ENCODE results near the gene CACNA2D3. TPM values are rescaled to one million over a fixed set of nuclear protein-coding genes. Genes with fewer than 3 reads are reported as not detected.

The CACNA2D3 gene
- polyA plus RNA-seq, 2 of the 4 experiments (the other 2 are of a cell fraction): 0.04 to 0.05 TPM

DNA sequence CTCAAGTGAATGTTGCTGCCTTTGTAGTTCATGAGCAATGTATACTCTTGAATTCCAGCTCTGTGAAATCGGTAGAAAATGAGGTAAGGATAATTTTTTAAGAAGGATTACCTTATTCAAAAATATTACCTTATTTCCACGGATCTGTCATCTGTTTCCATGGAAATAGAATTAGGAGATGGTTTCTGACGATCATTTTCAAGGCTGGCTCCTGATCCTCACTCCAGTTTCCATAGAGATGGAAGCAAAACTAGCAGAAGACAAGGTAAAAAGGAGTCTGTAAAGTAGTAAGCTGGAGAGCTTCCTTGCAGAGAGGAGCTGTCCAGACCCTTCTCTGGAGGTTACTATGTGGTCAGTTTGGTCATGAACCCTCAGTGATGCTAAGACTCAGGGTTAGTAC, 55.5 kb downstream of the CACNA2D3 start (continued):
- TF ChIP-seq HOXA7 (CRISPR knock-in tag; IDR thresholded peaks at IDR 0.05) (no peak), TP53 (CRISPR knock-in tag; IDR thresholded peaks at IDR 0.05) (no peak)

DNA sequence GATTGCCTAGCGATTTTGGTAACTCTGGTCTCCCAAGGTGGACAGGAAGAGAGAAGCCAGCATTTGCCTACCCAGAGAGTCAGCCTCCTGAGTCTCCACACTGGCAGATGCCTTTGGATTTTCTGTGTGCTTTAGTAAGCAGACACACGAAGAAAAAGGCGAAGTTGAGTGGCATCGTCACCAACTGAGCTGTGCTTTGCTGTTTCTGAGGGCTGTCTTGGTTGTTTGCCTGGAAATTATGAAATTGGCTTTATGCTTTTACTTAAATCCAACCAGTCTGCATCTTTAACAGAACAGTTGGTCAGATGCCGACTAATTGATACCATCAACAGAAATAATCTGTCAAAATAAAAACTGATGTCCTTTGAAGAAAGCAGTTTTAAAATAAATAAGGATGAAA, 56.0 kb downstream of the CACNA2D3 start:
- Histone ChIP-seq H3K4me3 (no peak overlapping the region), H3K4me1 (no peaks in the 10 kb centered on the region), H3K4me2 (no peak overlapping the region), H3K27ac (no peak overlapping the region), H3K9me3 (no peaks in the 10 kb centered on the region)
- no peak for ATAC-seq
- no peak for DNase-seq (ENCODE audit: low read depth in 1 of 2, low spot score in 1 of 2)
- POLR2A ChIA-PET: no interaction called here
- TF ChIP-seq HOXB13 (CRISPR knock-in tag; IDR thresholded peaks at IDR 0.05; ENCODE audit: low read depth): no peak
- TF ChIP-seq GATA3 (IDR thresholded peaks at IDR 0.05; ENCODE audit: borderline replicate concordance): no peak
- no peak for TF ChIP-seq ESRRA (IDR thresholded peaks at IDR 0.05; ENCODE audit: borderline replicate concordance, low read length)
- no peak for TF ChIP-seq JUNB (IDR thresholded peaks at IDR 0.05)
- TF ChIP-seq KDM1A (IDR thresholded peaks at IDR 0.05; ENCODE audit: low read depth): no peak
- no peak for TF ChIP-seq NPAS2 (CRISPR knock-in tag; IDR thresholded peaks at IDR 0.05; ENCODE audit: borderline replicate concordance)
- TF ChIP-seq NR3C1 (IDR thresholded peaks at IDR 0.05): no peak
- no peak for TF ChIP-seq HOXB5 (CRISPR knock-in tag; IDR thresholded peaks at IDR 0.05)
- TF ChIP-seq, protein P1, sequence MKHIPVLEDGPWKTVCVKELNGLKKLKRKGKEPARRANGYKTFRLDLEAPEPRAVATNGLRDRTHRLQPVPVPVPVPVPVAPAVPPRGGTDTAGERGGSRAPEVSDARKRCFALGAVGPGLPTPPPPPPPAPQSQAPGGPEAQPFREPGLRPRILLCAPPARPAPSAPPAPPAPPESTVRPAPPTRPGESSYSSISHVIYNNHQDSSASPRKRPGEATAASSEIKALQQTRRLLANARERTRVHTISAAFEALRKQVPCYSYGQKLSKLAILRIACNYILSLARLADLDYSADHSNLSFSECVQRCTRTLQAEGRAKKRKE (CRISPR knock-in tag; IDR thresholded peaks at IDR 0.05; ENCODE audit: low read depth): no peak
- CTCF ChIA-PET: no interaction called here
- no peak for FAIRE-seq
- 0% methylated on average over 5 of the region's 5 CpGs for WGBS (ENCODE audit: missing lambda C conversion rate)

DNA sequence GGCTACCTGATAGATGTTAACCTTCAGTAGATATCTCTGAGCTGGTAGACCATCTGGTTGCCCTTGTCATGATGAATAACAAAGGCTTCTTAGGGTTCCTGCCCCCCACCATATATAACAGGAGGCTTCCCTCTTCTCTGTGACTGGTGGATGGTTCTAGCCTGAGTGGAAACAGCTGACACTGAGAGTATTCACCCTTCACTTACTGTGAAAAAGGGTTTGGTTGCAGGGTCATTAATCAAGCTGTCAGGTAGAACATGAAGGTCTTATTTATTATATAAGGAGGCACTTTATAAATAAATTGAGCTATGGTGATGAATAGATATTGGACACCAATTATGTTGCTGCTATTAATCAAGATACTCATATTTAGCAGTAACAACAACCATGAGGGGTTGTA, 58.6 kb downstream of the CACNA2D3 start:
- no peaks in the 10 kb centered on the region for H3K9me3 ChIP-seq
- H3K4me3 ChIP-seq: no peak overlapping the region
- H3K4me2 ChIP-seq: no peak overlapping the region
- ChIA-PET POLR2A (no interaction called here), CTCF (no interaction called here)
- H3K4me1 ChIP-seq: no peaks in the 10 kb centered on the region
- TF ChIP-seq, protein P2, sequence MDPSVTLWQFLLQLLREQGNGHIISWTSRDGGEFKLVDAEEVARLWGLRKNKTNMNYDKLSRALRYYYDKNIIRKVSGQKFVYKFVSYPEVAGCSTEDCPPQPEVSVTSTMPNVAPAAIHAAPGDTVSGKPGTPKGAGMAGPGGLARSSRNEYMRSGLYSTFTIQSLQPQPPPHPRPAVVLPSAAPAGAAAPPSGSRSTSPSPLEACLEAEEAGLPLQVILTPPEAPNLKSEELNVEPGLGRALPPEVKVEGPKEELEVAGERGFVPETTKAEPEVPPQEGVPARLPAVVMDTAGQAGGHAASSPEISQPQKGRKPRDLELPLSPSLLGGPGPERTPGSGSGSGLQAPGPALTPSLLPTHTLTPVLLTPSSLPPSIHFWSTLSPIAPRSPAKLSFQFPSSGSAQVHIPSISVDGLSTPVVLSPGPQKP (IDR thresholded peaks at IDR 0.05; ENCODE audit: low read depth, low read length): no peak
- TF ChIP-seq HOXB13 (CRISPR knock-in tag; IDR thresholded peaks at IDR 0.05; ENCODE audit: low read depth) (no peak), CEBPB (IDR thresholded peaks at IDR 0.05) (no peak), CBX2 (IDR thresholded peaks at IDR 0.05; ENCODE audit: borderline replicate concordance, low read depth) (no peak), TP53 (CRISPR knock-in tag; IDR thresholded peaks at IDR 0.05) (no peak), FOXS1 (CRISPR knock-in tag; IDR thresholded peaks at IDR 0.05) (no peak), BHLHE40 (IDR thresholded peaks at IDR 0.05; ENCODE audit: low read depth, low read length) (no peak), JUNB (IDR thresholded peaks at IDR 0.05) (no peak), SMC3 (IDR thresholded peaks at IDR 0.05) (no peak), CHD2 (IDR thresholded peaks at IDR 0.05; ENCODE audit: low read length, partially characterized antibody) (no peak), EHMT2 (IDR thresholded peaks at IDR 0.05; ENCODE audit: low read depth) (no peak), MAFK (IDR thresholded peaks at IDR 0.05; ENCODE audit: partially characterized antibody) (no peak)
- TF ChIP-seq, protein P3, sequence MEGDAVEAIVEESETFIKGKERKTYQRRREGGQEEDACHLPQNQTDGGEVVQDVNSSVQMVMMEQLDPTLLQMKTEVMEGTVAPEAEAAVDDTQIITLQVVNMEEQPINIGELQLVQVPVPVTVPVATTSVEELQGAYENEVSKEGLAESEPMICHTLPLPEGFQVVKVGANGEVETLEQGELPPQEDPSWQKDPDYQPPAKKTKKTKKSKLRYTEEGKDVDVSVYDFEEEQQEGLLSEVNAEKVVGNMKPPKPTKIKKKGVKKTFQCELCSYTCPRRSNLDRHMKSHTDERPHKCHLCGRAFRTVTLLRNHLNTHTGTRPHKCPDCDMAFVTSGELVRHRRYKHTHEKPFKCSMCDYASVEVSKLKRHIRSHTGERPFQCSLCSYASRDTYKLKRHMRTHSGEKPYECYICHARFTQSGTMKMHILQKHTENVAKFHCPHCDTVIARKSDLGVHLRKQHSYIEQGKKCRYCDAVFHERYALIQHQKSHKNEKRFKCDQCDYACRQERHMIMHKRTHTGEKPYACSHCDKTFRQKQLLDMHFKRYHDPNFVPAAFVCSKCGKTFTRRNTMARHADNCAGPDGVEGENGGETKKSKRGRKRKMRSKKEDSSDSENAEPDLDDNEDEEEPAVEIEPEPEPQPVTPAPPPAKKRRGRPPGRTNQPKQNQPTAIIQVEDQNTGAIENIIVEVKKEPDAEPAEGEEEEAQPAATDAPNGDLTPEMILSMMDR (IDR thresholded peaks at IDR 0.05): no peak
- ATAC-seq (no peak), DNase-seq (ENCODE audit: low read depth in 1 of 2, low spot score in 1 of 2) (no peak), FAIRE-seq (no peak)
- no peak overlapping the region for H3K27ac ChIP-seq

Measured in A549 (cell line).